ENCODE results near the gene CCNK. TPM values are rescaled to one million over a fixed set of nuclear protein-coding genes. Genes with fewer than 3 reads are reported as not detected.

The CCNK gene
- total RNA-seq, 4 donors from 2014 or later = 16.5 to 29.1 (median 21.4) TPM

DNA sequence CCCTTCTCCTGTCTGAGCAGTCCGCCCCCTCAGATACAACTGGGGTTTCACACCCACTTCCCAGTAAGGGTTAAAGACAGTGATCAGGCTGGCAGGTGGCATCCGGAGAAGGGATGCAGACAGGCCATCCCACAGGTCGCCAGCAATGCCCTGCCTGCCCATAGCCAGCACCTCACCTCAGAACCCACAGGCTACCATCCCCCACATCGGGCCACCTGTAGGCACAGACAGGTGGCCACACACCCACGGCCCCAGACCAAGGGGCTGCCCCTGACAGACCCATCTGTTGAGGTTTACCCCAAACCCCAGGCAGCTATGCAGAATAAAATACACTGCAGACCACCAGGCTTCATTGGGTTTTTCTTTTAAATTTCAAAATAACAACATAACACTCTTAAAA is 57.5 kb downstream of the CCNK start:
- Histone ChIP-seq H3K27me3 (no peaks in the 10 kb centered on the region), H3K9me3 (no peaks in the 10 kb centered on the region), H3K4me3 (no peak overlapping the region), H3K4me1 (no peaks in the 10 kb centered on the region), H3K36me3 (no peaks in the 10 kb centered on the region), H3K27ac (no peak overlapping the region)
- WGBS, 2 donors = 47 to 65% methylated on average over 5 of the region's 5 CpGs
- TF ChIP-seq POLR2A (IDR thresholded peaks at IDR 0.05) = no peak
- no peak for DNase-seq (ENCODE audit: low spot score in 2 of 2)

GRCh38 chr14:99539491-99539890 is 58.3 kb downstream of the CCNK start:
- Histone ChIP-seq H3K9me3 (no peaks in the 10 kb centered on the region), H3K27me3 (no peaks in the 10 kb centered on the region), H3K36me3 (no peaks in the 10 kb centered on the region), H3K4me1 (no peaks in the 10 kb centered on the region), H3K27ac (no peak overlapping the region), H3K4me3 (no peak overlapping the region)
- DNase-seq (ENCODE audit: low spot score in 2 of 2) = no peak
- TF ChIP-seq POLR2A (IDR thresholded peaks at IDR 0.05) (no peak), EP300 (IDR thresholded peaks at IDR 0.05) (no peak)
- TF ChIP-seq, protein P1, sequence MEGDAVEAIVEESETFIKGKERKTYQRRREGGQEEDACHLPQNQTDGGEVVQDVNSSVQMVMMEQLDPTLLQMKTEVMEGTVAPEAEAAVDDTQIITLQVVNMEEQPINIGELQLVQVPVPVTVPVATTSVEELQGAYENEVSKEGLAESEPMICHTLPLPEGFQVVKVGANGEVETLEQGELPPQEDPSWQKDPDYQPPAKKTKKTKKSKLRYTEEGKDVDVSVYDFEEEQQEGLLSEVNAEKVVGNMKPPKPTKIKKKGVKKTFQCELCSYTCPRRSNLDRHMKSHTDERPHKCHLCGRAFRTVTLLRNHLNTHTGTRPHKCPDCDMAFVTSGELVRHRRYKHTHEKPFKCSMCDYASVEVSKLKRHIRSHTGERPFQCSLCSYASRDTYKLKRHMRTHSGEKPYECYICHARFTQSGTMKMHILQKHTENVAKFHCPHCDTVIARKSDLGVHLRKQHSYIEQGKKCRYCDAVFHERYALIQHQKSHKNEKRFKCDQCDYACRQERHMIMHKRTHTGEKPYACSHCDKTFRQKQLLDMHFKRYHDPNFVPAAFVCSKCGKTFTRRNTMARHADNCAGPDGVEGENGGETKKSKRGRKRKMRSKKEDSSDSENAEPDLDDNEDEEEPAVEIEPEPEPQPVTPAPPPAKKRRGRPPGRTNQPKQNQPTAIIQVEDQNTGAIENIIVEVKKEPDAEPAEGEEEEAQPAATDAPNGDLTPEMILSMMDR (IDR thresholded peaks at IDR 0.05) = no peak
- 69 to 72% methylated on average over 9 of the region's 9 CpGs for WGBS, 2 donors

DNA sequence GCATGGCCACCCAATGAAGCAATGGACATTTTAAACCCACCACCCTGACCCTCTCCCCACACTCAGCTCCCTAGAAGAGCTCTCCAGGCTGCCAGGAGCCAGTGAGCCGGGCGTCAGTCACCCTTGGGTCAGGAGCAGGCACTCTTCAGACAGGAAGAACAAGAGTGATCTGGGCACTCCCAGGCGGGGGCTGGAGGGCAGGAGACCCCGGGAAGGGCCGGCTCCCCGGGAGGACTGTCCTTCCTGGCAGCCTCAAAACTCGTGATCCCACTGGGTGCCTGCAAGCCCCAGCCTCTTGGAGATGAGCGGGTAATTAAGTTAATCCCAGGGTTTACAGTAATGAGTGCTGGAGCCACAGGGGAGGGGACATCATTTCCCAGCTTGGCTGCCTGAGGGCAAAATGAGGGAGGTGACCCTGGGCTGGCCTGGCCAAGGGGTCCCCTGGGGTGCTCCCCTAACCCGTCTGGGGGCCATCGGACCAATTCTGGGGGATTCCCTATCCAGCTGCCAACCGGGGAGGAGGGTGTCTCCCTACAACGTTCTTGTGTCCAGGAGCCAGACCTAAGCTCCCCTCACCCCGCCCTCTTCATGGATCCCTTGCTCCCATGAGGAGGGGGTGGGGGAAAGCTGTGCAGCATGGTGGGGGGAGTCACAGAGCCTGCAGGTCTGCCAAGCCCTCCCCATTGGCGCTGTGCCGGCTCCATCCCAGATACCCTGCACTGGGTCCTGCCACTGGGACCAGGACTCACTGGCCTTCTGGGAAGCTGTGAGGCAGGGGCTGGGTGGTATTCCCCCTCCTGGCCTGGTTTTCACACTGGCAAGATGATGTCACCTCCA is 59.2 kb downstream of the CCNK start:
- 46 to 57% methylated on average over 15 of the region's 15 CpGs for WGBS, 2 donors
- Histone ChIP-seq H3K27ac (no peak overlapping the region), H3K4me1 (no peaks in the 10 kb centered on the region)

DNA sequence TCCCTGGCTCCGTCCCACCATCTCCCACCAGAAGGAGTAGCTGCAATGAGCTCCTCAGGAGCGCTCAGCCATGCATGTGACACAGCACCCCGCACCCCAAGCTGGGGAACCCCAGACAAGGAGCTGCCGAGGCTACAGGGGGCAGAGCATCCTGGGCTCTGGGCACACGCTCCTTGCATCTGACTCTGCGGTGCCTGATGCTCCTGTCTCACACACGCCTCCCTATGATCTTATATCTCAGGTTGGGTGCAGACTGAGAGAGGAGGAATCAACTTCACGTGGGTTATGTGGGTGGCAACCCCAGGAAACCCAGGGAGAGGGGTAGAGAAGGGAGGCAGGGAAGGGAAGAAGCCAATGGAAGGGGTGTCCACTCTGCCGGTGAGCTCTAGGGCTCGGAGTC is 60.0 kb downstream of the CCNK start:
- 81% methylated on average over 9 to 10 of the region's 10 CpGs for WGBS, 2 donors
- no peaks in the 10 kb centered on the region for H3K9me3 ChIP-seq
- H3K4me1 ChIP-seq = no peaks in the 10 kb centered on the region
- no peak for DNase-seq (ENCODE audit: low spot score in 2 of 2)
- TF ChIP-seq POLR2A (IDR thresholded peaks at IDR 0.05) = no peak
- TF ChIP-seq, protein P1 (IDR thresholded peaks at IDR 0.05) = no peak
- TF ChIP-seq EP300 (IDR thresholded peaks at IDR 0.05) = no peak
- no peak overlapping the region for H3K4me3 ChIP-seq
- no peaks in the 10 kb centered on the region for H3K36me3 ChIP-seq
- no peaks in the 10 kb centered on the region for H3K27me3 ChIP-seq
- no peak overlapping the region for H3K27ac ChIP-seq

More for the DNA sequence above, 59.2 kb downstream of the CCNK start:
- Histone ChIP-seq H3K36me3 (no peaks in the 10 kb centered on the region), H3K9me3 (no peaks in the 10 kb centered on the region), H3K4me3 (no peak overlapping the region), H3K27me3 (no peaks in the 10 kb centered on the region)
- TF ChIP-seq EP300 (IDR thresholded peaks at IDR 0.05) = no peak
- TF ChIP-seq, protein P1 (IDR thresholded peaks at IDR 0.05) = no peak
- no peak for TF ChIP-seq POLR2A (IDR thresholded peaks at IDR 0.05)
- no peak for DNase-seq (ENCODE audit: low spot score in 2 of 2)

GRCh38 chr14:99541677-99542470 is 60.7 kb downstream of the CCNK start:
- 80 to 89% methylated on average over 16 to 18 of the region's 18 CpGs for WGBS, 2 donors
- H3K36me3 ChIP-seq = no peaks in the 10 kb centered on the region
- DNase-seq (ENCODE audit: low spot score in 2 of 2) = no peak
- H3K4me1 ChIP-seq = no peaks in the 10 kb centered on the region
- H3K27me3 ChIP-seq = no peaks in the 10 kb centered on the region
- no peak overlapping the region for H3K4me3 ChIP-seq
- H3K27ac ChIP-seq = no peak overlapping the region
- no peaks in the 10 kb centered on the region for H3K9me3 ChIP-seq
- TF ChIP-seq EP300 (IDR thresholded peaks at IDR 0.05) (no peak), POLR2A (IDR thresholded peaks at IDR 0.05) (no peak)
- TF ChIP-seq, protein P1 (IDR thresholded peaks at IDR 0.05) = no peak

All from tibial nerve (tissue), 4 donors.